K562 (cell line): ENCODE results near the gene MTERF4. TPM values are rescaled to one million over a fixed set of nuclear protein-coding genes. Genes with fewer than 3 reads are reported as not detected.

Experiments
- LCOR ChIP-seq: sonication (generic); formaldehyde crosslinking; IDR thresholded peaks from 2 replicates; pipeline ENCODE4 v1.8.0; 2022; ENCODE audit warnings: mild to moderate bottlenecking, missing genetic modification reagents
- polyA plus RNA-seq, 8 experiments: library from polyadenylated mRNA; depleted of rRNA in 4 of 8; stranded (reverse) in 5 of 8; unstranded in 3 of 8; fragments of >200 nt; fragmentation: Nextera tagmentation in 2 of 8; fragmentation: Illumina TruSeq in 1 of 8; extraction: Ambion mirVana in 2 of 8; extraction: Trizol in 1 of 8; gene quantifications; 2 replicates each; pipeline versions ENCODE4 v1.2.1 to v1.2.3, GENCODE V29; 2011 to 2014; ENCODE audit warnings: inconsistent platforms in 1 of 8, missing spikeins in 1 of 8
- total RNA-seq, 7 experiments: library from RNA; depleted of rRNA in 6 of 7; stranded (reverse); fragments of >200 nt in 6 of 7; fragmentation: Illumina TruSeq in 2 of 7; extraction: Trizol in 2 of 7; gene quantifications; 2 replicates each; pipeline versions ENCODE4 v1.2.1 to v1.2.3, GENCODE V29; 2011 to 2021; ENCODE audit warnings: low replicate concordance in 1 of 7
- TF ChIP-seq, protein P1 (sequence below): fragments of 450-650 bp; IDR thresholded peaks from 2 replicates; pipeline ENCODE4 v1.6.1; 2016; ENCODE audit warnings: mild to moderate bottlenecking, moderate library complexity

MTERF4 gene
- total and polyA plus RNA-seq, 9 of the 15 experiments (the other 6 are each of a cell fraction or from before 2014, with no cell fraction given) = 15.3 to 29.6 (median 21.2) TPM

DNA sequence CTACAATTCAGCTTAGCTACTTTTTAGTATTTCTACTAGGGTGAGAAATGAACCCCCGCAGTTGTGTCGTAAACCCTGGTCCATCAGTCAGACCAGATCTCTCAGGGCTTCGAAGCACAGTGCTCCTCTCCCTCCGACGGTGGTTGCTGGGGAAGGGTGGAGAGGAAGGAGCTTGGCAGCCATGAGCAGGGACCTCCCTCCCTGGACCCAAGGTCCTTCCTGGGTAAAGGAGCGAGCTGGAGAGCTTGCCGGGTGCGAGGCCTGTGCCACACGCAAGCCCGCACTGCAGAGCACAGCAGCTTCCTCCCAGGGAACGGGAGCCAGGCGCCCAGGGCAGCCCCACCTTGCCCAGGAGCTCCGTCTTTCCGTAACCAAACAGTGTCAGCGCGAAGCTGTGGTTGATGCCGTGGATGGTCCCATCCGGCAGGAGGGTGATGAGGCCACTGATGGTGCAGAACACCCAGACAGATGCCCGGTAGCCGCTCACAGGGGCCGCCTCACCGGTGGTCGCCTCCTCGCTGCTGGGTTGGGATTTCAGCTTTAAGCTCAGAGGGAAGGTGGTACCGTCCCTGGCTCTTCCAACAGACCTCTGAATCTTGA, 34.7 kb upstream of the MTERF4 start (continued):
- TF ChIP-seq, protein P1, sequence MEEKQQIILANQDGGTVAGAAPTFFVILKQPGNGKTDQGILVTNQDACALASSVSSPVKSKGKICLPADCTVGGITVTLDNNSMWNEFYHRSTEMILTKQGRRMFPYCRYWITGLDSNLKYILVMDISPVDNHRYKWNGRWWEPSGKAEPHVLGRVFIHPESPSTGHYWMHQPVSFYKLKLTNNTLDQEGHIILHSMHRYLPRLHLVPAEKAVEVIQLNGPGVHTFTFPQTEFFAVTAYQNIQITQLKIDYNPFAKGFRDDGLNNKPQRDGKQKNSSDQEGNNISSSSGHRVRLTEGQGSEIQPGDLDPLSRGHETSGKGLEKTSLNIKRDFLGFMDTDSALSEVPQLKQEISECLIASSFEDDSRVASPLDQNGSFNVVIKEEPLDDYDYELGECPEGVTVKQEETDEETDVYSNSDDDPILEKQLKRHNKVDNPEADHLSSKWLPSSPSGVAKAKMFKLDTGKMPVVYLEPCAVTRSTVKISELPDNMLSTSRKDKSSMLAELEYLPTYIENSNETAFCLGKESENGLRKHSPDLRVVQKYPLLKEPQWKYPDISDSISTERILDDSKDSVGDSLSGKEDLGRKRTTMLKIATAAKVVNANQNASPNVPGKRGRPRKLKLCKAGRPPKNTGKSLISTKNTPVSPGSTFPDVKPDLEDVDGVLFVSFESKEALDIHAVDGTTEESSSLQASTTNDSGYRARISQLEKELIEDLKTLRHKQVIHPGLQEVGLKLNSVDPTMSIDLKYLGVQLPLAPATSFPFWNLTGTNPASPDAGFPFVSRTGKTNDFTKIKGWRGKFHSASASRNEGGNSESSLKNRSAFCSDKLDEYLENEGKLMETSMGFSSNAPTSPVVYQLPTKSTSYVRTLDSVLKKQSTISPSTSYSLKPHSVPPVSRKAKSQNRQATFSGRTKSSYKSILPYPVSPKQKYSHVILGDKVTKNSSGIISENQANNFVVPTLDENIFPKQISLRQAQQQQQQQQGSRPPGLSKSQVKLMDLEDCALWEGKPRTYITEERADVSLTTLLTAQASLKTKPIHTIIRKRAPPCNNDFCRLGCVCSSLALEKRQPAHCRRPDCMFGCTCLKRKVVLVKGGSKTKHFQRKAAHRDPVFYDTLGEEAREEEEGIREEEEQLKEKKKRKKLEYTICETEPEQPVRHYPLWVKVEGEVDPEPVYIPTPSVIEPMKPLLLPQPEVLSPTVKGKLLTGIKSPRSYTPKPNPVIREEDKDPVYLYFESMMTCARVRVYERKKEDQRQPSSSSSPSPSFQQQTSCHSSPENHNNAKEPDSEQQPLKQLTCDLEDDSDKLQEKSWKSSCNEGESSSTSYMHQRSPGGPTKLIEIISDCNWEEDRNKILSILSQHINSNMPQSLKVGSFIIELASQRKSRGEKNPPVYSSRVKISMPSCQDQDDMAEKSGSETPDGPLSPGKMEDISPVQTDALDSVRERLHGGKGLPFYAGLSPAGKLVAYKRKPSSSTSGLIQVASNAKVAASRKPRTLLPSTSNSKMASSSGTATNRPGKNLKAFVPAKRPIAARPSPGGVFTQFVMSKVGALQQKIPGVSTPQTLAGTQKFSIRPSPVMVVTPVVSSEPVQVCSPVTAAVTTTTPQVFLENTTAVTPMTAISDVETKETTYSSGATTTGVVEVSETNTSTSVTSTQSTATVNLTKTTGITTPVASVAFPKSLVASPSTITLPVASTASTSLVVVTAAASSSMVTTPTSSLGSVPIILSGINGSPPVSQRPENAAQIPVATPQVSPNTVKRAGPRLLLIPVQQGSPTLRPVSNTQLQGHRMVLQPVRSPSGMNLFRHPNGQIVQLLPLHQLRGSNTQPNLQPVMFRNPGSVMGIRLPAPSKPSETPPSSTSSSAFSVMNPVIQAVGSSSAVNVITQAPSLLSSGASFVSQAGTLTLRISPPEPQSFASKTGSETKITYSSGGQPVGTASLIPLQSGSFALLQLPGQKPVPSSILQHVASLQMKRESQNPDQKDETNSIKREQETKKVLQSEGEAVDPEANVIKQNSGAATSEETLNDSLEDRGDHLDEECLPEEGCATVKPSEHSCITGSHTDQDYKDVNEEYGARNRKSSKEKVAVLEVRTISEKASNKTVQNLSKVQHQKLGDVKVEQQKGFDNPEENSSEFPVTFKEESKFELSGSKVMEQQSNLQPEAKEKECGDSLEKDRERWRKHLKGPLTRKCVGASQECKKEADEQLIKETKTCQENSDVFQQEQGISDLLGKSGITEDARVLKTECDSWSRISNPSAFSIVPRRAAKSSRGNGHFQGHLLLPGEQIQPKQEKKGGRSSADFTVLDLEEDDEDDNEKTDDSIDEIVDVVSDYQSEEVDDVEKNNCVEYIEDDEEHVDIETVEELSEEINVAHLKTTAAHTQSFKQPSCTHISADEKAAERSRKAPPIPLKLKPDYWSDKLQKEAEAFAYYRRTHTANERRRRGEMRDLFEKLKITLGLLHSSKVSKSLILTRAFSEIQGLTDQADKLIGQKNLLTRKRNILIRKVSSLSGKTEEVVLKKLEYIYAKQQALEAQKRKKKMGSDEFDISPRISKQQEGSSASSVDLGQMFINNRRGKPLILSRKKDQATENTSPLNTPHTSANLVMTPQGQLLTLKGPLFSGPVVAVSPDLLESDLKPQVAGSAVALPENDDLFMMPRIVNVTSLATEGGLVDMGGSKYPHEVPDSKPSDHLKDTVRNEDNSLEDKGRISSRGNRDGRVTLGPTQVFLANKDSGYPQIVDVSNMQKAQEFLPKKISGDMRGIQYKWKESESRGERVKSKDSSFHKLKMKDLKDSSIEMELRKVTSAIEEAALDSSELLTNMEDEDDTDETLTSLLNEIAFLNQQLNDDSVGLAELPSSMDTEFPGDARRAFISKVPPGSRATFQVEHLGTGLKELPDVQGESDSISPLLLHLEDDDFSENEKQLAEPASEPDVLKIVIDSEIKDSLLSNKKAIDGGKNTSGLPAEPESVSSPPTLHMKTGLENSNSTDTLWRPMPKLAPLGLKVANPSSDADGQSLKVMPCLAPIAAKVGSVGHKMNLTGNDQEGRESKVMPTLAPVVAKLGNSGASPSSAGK = no peak
- no peak for TF ChIP-seq LCOR (CRISPR knock-in tag)
